Metanephros (tissue), 1 donor: ENCODE results near the gene AZI2. TPM values are rescaled to one million over a fixed set of nuclear protein-coding genes. Genes with fewer than 3 reads are reported as not detected.

Experiments used
- total RNA-seq: library from RNA; depleted of rRNA; stranded (reverse); fragments of >200 nt; gene quantifications from one replicate; pipeline ENCODE4 v1.2.3, GENCODE V29; 2014

The AZI2 gene
- 41.6 TPM for total RNA-seq

DNA sequence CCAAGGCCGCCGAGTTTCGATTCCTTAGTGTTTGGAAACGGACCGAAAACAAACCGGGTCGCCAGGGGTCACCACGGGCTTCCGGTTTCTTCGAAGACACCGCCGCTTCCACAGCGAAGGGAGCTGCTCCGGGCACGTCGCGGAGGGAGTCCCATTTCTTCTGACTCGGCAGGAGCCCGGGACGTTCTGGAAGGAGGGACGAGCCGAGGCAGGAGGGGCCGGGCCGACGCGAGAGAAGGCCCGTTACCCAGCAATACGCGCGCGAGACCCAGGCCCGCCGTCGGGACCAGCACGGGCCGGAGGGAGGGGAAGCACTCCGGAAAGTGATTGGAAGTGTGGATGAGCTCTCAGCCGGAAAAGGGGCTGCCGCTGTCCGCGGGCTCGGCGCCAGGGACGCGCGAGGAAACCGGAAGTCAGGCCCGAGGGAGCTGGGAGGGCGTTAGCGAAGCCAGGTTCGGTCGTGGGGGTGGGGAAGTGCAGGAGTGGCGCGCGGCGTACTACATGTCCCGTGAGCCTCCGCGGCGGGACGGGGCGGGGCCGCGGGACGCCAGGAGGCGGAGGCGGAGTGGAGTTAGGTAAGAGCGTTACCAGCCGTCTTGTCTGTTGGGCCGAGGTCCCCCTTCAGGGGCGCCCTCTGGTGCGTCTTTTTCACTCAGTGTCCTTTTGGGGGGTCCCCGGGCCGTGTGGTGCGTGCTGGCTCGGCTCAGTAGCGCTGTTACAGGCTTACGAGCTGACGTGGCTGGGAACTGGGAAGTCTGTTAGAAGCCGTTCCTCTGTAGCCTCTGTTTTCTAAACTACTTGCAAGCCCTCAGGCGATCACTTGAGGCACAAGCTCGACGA lies at the start of gene AZI2, which contains the start of gene ZCWPW2:
AZI2 (minus strand) TSS at position 196 of the 840 bp plus-strand sequence. CDS start 8,207 bp downstream, outside the sequence.
ZCWPW2 (plus strand) TSS at position 93 of the 840 bp plus-strand sequence. CDS start 64,348 bp downstream, outside the sequence.

Other genes with a start within 250 kb of the AZI2 start
- 9.9 TPM for gene CMC1, start 107.2 kb downstream of the AZI2 start, total RNA-seq
- 1.1 TPM for gene ZCWPW2, start 103 bp downstream of the AZI2 start, total RNA-seq